Prostate gland (tissue), 2 donors: ENCODE results near the gene NTM. TPM values are rescaled to one million over a fixed set of nuclear protein-coding genes. Genes with fewer than 3 reads are reported as not detected.

Experiments
- DNase-seq: peaks from one replicate; pipeline ENCODE4 v3.0.0-alpha.2; 2019; ENCODE audit warnings: low spot score
- H3K27ac ChIP-seq, 2 donors: fragments of 200-600 bp; sonication (generic); 2 replicates each; pipeline ENCODE4 v1.5.1; 2017 to 2019
- H3K27me3 ChIP-seq: fragments of 200-600 bp; sonication (generic); replicated peaks from 2 replicates; pipeline ENCODE4 v1.5.1; 2019; ENCODE audit not compliant: insufficient read depth
- H3K36me3 ChIP-seq, 2 donors: fragments of 200-600 bp; sonication (generic); 1 replicate in 1 of 2; 2 replicates in 1 of 2; pipeline versions ENCODE4 v1.5.1 to v1.8.1; 2017 to 2019
- H3K4me1 ChIP-seq: fragments of 200-600 bp; sonication (generic); replicated peaks from 2 replicates; pipeline ENCODE4 v1.5.1; 2019
- H3K4me3 ChIP-seq, 2 donors: fragments of 200-600 bp; sonication (generic); 2 replicates each; pipeline ENCODE4 v1.5.1; 2017 to 2019
- H3K9me3 ChIP-seq: fragments of 200-600 bp; sonication (generic); 2 replicates; pipeline ENCODE4 v1.5.1; 2017
- POLR2A ChIP-seq: fragments of 450-650 bp; IDR thresholded peaks from one replicate; pipeline ENCODE4 v1.6.1; 2016; ENCODE audit warnings: antibody characterized with exemption, mild to moderate bottlenecking
- POLR2AphosphoS5 ChIP-seq: sonication (generic); formaldehyde crosslinking; IDR thresholded peaks from one replicate; pipeline ENCODE4 v1.6.1; 2017; ENCODE audit warnings: antibody characterized with exemption
- WGBS: methylation state at CpG from one replicate; pipeline ENCODE4 v1.1.5; 2018; 5-methylcytosine and 5-hydroxymethylcytosine counted together
- intact Hi-C: fragments of 100-400 bp; cut with DNase I; formaldehyde crosslinking; loops from one replicate; pipeline ENCODE4 v1.14.2; 2022
- total RNA-seq, 2 donors: library from RNA; depleted of rRNA; stranded (reverse); fragments of >200 nt; gene quantifications; one replicate each; pipeline ENCODE4 v1.1.0, GENCODE V29; 2016
- TF ChIP-seq, protein P1 (sequence below), 4 experiments: fragments of 200-600 bp in 2 of 4; fragments of 450-650 bp in 2 of 4; sonication (generic) in 2 of 4; IDR thresholded peaks; 1 replicate in 3 of 4; 2 replicates in 1 of 4; pipeline ENCODE4 v1.5.1; 2016 to 2019; ENCODE audit warnings: antibody characterized with exemption in 4 of 4, mild to moderate bottlenecking in 2 of 4, moderate library complexity in 2 of 4

NTM gene
- total RNA-seq, 2 donors from 2014 or later, result 7.4 TPM; not detected in 1

DNA sequence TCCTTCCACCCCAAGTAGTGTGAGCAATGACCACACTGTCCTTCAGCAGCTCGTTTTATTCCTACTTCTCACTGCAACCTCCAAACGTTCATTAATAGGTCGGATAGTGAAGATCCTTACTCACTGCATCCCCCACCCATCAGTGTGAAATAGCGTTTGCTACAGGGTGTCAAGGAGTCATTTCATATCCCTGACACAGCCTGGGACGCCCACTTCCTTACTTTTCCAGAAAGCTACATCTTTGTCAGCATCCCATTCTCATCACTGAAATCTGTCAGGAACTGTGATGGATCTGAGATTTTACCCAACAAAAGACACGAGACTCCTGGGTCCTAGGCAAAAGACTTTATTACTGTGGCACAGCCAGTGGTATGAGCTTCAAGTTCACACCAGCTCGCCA, 592.4 kb downstream of the NTM start:
- 87% methylated on average over 7 of the region's 7 CpGs for WGBS
- no peaks in the 10 kb centered on the region for H3K36me3 ChIP-seq
- no peak for DNase-seq
- TF ChIP-seq POLR2A, result no peak
- TF ChIP-seq POLR2AphosphoS5, result no peak
- TF ChIP-seq, protein P1, sequence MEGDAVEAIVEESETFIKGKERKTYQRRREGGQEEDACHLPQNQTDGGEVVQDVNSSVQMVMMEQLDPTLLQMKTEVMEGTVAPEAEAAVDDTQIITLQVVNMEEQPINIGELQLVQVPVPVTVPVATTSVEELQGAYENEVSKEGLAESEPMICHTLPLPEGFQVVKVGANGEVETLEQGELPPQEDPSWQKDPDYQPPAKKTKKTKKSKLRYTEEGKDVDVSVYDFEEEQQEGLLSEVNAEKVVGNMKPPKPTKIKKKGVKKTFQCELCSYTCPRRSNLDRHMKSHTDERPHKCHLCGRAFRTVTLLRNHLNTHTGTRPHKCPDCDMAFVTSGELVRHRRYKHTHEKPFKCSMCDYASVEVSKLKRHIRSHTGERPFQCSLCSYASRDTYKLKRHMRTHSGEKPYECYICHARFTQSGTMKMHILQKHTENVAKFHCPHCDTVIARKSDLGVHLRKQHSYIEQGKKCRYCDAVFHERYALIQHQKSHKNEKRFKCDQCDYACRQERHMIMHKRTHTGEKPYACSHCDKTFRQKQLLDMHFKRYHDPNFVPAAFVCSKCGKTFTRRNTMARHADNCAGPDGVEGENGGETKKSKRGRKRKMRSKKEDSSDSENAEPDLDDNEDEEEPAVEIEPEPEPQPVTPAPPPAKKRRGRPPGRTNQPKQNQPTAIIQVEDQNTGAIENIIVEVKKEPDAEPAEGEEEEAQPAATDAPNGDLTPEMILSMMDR (IDR thresholded peaks at IDR 0.05), result no peak
- H3K27me3 ChIP-seq, result no peaks in the 10 kb centered on the region
- intact Hi-C loops, result no loop called here
- H3K4me3 ChIP-seq, result no peak overlapping the region
- H3K9me3 ChIP-seq, result no peaks in the 10 kb centered on the region
- no peaks in the 10 kb centered on the region for H3K4me1 ChIP-seq
- no peak overlapping the region for H3K27ac ChIP-seq

DNA sequence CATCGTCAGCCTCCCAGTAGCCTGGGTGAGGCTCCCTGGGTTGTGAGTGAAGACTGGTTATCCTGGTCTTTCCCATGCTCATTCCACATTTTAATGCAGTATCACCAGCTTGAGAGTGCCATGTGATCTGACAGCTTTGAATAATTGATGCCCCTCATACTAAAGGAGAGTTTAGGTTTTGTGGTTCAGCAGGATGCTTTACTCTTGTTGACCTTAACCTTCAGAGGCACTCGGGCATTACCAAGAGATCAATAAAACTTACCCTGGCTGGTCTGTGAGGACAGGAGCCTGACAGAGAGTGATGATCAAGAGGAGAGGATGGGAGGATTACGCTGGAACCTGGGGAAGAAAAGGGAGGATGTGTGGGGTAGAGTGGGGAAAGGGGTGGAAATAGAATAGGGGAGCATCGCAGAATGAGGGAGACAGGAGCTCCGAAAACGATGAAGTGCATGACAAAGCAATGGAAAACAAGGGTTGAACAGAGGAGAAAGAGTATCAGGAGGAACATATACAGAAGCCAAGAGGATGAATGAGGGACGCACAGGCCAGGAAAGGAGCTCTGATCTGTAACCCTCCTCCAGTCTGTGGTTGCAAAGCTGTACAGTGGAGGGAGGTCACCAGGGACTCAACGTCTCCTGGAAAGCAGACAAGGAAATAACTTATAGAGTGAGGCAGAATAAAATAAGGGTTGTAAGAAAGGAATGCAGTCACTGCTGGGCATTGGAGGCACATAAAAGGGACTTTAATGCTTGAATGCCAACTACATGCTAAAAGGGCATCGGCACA, 594.5 kb downstream of the NTM start:
- no peaks in the 10 kb centered on the region for H3K9me3 ChIP-seq
- TF ChIP-seq, protein P1 (IDR thresholded peaks at IDR 0.05), result no peak
- TF ChIP-seq POLR2A, result no peak
- TF ChIP-seq POLR2AphosphoS5, result no peak
- H3K27me3 ChIP-seq, result no peaks in the 10 kb centered on the region
- H3K4me1 ChIP-seq, result no peaks in the 10 kb centered on the region
- no peak overlapping the region for H3K4me3 ChIP-seq
- H3K36me3 ChIP-seq, result no peaks in the 10 kb centered on the region
- intact Hi-C loops, result no loop called here
- 82% methylated on average over 9 of the region's 9 CpGs for WGBS
- H3K27ac ChIP-seq, result no peak overlapping the region
- no peak for DNase-seq

DNA sequence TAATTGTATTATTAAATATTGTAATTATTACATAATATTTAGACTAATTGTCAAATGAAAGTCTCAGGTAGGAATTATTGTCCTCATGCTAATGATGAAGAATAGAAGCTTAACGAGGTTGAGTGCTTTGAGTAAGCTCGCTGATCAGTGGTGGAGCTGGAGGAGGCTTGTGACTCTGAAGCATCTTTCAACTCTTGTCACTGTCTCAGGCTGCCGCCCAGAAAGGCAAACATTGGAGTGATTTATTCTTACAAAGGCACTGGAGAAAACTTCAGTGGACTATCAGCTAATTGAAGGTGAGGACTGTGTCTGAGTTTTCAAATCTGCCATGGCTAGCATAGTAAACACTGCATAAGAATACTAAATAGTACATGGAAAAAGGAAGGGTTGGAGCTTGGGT, 595.1 kb downstream of the NTM start:
- H3K9me3 ChIP-seq, result no peaks in the 10 kb centered on the region
- no peak for DNase-seq
- H3K27ac ChIP-seq, result no peak overlapping the region
- TF ChIP-seq POLR2AphosphoS5, result no peak
- H3K4me3 ChIP-seq, result no peak overlapping the region
- no peaks in the 10 kb centered on the region for H3K27me3 ChIP-seq
- intact Hi-C loops, result no loop called here
- H3K36me3 ChIP-seq, result no peaks in the 10 kb centered on the region
- WGBS, result 60% methylated on average over 3 of the region's 3 CpGs
- no peaks in the 10 kb centered on the region for H3K4me1 ChIP-seq

DNA sequence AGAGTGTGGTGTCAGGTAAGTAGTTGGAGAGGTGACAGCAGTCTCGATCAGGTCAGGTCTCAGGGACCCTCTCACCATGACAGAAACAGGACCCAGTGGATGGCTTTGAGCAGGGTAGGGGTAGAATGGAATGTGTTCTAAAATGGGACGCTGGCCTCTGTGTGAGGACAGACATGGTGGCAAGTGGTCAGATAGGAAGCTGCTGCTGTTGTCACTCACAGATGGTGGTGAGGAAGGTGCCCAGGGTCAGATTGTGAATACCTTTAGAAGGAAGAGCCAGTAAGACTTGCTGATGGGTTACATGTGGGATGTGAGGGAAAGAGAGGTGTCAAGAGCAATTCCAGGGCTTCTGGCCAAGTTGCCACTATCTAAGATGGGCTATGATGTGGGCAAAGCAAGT, 596.3 kb downstream of the NTM start:
- TF ChIP-seq, protein P1 (IDR thresholded peaks at IDR 0.05), result no peak
- TF ChIP-seq POLR2A, result no peak
- TF ChIP-seq POLR2AphosphoS5, result no peak

DNA sequence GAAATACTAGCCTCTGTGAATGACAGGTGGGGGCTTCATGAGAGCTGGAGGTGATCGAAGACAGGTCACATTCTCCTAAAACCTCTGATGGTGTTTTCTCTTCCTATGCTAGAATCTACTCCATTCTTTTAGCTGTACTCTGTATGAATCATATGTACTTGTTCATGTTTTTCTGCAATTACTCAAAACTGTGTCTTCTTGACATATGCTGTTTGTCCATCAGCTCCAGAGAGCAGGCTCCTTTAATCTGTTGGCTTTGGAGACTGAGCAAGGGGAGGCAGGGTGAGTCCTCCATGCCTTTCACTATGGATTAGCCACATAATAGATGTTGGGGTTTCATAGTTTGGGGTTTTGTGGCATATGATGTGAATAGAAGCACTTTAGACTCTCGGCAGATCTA, 598.8 kb downstream of the NTM start:
- Histone ChIP-seq H3K9me3 (no peaks in the 10 kb centered on the region), H3K27ac (no peak overlapping the region), H3K27me3 (no peaks in the 10 kb centered on the region), H3K4me3 (no peak overlapping the region), H3K4me1 (no peaks in the 10 kb centered on the region), H3K36me3 (no peaks in the 10 kb centered on the region)
- intact Hi-C loops, result no loop called here
- DNase-seq, result no peak
- 87% methylated on average over 2 of the region's 2 CpGs for WGBS
- TF ChIP-seq, protein P1 (IDR thresholded peaks at IDR 0.05), result no peak
- no peak for TF ChIP-seq POLR2A
- no peak for TF ChIP-seq POLR2AphosphoS5

More for the DNA sequence above, 596.3 kb downstream of the NTM start:
- WGBS, result 89% methylated on average over 2 of the region's 2 CpGs
- intact Hi-C loops, result no loop called here
- H3K27ac ChIP-seq, result no peak overlapping the region
- H3K27me3 ChIP-seq, result no peaks in the 10 kb centered on the region
- no peak overlapping the region for H3K4me3 ChIP-seq
- no peaks in the 10 kb centered on the region for H3K9me3 ChIP-seq
- H3K36me3 ChIP-seq, result no peaks in the 10 kb centered on the region
- no peaks in the 10 kb centered on the region for H3K4me1 ChIP-seq
- DNase-seq, result no peak
